Measurements from ENCODE around the gene RALGPS1. TPM values are rescaled to one million over a fixed set of nuclear protein-coding genes. Genes with fewer than 3 reads are reported as not detected.

RALGPS1 gene
- polyA plus RNA-seq, 1 of the 3 experiments (the other 2 are of a cell fraction) = 3.9 TPM

DNA sequence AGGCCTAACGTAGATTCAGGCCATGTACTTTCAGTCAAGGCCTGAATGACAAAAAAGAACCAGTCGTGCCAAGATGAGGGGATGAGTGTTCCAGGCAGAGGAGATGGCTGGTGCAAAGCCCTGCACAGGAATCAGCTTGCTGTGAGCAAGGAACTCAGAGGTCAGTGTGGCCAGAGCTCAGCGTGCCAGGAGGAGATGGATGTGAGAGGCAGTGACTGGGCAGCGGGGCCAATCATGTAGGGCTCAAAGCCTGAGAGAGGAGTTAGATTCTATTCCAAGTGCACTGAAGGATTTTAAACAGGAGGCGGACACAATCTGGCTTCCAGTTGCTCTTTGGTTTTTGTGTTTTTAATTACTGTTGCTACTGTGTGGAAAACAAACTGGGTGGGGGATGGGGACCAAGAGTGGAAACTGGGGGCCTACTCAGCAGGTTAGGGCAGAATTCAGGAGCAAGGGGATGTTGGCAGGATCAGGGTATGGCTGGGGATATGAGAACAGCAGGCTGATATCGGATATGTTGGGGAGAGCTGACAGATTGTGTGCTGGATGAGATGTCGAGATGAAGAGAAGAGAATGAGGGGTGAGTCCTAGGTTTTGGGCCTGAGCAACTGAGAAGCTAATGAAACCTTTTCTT, 143.5 kb downstream of the RALGPS1 start:
- CTCF ChIA-PET = interaction anchor here (1.7 kb wide), 1 partner anchor 15 kb away, joined by 3 read pairs; no protein-coding TSS in a partner anchor
- H3K79me2 ChIP-seq (ENCODE audit: insufficient read depth) = no peaks in the 10 kb centered on the region
- DNase-seq = no peak
- no peaks in the 10 kb centered on the region for H4K20me1 ChIP-seq (ENCODE audit: insufficient read depth)
- no peak overlapping the region for H3K4me2 ChIP-seq
- H3F3A ChIP-seq (replicated peaks; ENCODE audit: insufficient read depth) = no peaks in the 10 kb centered on the region
- H3K4me1 ChIP-seq (ENCODE audit: control insufficient read depth in 1 of 2, insufficient read depth in 2 of 2, low read depth in 1 of 2, low read length in 1 of 2) = peaks cover 0 to 5% of the 10 kb centered on the region in 2 experiments; a peak in 1 of 4 replicates
- no peak overlapping the region for H3K9ac ChIP-seq
- H3K36me3 ChIP-seq (replicated peaks in 1 of 2; ENCODE audit: control insufficient read depth in 1 of 2, insufficient read depth in 2 of 2, low read length in 1 of 2) = no peaks in the 10 kb centered on the region
- no peak overlapping the region for H3K4me3 ChIP-seq (ENCODE audit: low read depth in 2 of 2, low read length in 1 of 2)
- H3K9me3 ChIP-seq = no peaks in the 10 kb centered on the region
- POLR2A ChIA-PET = no interaction called here
- TF ChIP-seq TEAD4 (IDR thresholded peaks at IDR 0.05; ENCODE audit: borderline replicate concordance, insufficient read depth) = no peak
- no peak for TF ChIP-seq FOXJ3 (CRISPR knock-in tag; IDR thresholded peaks at IDR 0.05)
- no peak for TF ChIP-seq FOXM1 (IDR thresholded peaks at IDR 0.05; ENCODE audit: low read depth)
- no peak for TF ChIP-seq PBX3 (IDR thresholded peaks at IDR 0.05)
- no peak for TF ChIP-seq USF2 (IDR thresholded peaks at IDR 0.05; ENCODE audit: borderline replicate concordance, low read depth, low read length)
- TF ChIP-seq CHD2 (IDR thresholded peaks at IDR 0.05; ENCODE audit: low read length, partially characterized antibody) = no peak
- no peak for TF ChIP-seq NFIC (IDR thresholded peaks at IDR 0.05; ENCODE audit: borderline replicate concordance)
- TF ChIP-seq MAX (IDR thresholded peaks at IDR 0.05; ENCODE audit: low read depth) = no peak
- no peak for TF ChIP-seq JUND (IDR thresholded peaks at IDR 0.05)
- no peak for TF ChIP-seq RCOR1 (IDR thresholded peaks at IDR 0.05; ENCODE audit: low read length)
- no peak for TF ChIP-seq ELF1 (IDR thresholded peaks at IDR 0.05)
- TF ChIP-seq FOSL2 (IDR thresholded peaks at IDR 0.05; ENCODE audit: borderline replicate concordance, low read depth) = no peak
- TF ChIP-seq, protein P1, sequence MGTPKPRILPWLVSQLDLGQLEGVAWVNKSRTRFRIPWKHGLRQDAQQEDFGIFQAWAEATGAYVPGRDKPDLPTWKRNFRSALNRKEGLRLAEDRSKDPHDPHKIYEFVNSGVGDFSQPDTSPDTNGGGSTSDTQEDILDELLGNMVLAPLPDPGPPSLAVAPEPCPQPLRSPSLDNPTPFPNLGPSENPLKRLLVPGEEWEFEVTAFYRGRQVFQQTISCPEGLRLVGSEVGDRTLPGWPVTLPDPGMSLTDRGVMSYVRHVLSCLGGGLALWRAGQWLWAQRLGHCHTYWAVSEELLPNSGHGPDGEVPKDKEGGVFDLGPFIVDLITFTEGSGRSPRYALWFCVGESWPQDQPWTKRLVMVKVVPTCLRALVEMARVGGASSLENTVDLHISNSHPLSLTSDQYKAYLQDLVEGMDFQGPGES (IDR thresholded peaks at IDR 0.05; ENCODE audit: low read depth, low read length) = no peak
- TF ChIP-seq TCF12 (IDR thresholded peaks at IDR 0.05) = no peak
- TF ChIP-seq EZH2phosphoT487 (IDR thresholded peaks at IDR 0.05; ENCODE audit: borderline replicate concordance, low read depth) = no peak
- no peak for TF ChIP-seq RAD21 (IDR thresholded peaks at IDR 0.05; ENCODE audit: low read length)
- TF ChIP-seq, protein P2, sequence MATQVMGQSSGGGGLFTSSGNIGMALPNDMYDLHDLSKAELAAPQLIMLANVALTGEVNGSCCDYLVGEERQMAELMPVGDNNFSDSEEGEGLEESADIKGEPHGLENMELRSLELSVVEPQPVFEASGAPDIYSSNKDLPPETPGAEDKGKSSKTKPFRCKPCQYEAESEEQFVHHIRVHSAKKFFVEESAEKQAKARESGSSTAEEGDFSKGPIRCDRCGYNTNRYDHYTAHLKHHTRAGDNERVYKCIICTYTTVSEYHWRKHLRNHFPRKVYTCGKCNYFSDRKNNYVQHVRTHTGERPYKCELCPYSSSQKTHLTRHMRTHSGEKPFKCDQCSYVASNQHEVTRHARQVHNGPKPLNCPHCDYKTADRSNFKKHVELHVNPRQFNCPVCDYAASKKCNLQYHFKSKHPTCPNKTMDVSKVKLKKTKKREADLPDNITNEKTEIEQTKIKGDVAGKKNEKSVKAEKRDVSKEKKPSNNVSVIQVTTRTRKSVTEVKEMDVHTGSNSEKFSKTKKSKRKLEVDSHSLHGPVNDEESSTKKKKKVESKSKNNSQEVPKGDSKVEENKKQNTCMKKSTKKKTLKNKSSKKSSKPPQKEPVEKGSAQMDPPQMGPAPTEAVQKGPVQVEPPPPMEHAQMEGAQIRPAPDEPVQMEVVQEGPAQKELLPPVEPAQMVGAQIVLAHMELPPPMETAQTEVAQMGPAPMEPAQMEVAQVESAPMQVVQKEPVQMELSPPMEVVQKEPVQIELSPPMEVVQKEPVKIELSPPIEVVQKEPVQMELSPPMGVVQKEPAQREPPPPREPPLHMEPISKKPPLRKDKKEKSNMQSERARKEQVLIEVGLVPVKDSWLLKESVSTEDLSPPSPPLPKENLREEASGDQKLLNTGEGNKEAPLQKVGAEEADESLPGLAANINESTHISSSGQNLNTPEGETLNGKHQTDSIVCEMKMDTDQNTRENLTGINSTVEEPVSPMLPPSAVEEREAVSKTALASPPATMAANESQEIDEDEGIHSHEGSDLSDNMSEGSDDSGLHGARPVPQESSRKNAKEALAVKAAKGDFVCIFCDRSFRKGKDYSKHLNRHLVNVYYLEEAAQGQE (IDR thresholded peaks at IDR 0.05; ENCODE audit: low read depth, low read length) = no peak
- TF ChIP-seq POLR2AphosphoS5 (IDR thresholded peaks at IDR 0.05; ENCODE audit: low read depth, low read length) = no peak
- no peak overlapping the region for H2AFZ ChIP-seq (ENCODE audit: low read depth)
- no peaks in the 10 kb centered on the region for H3K27me3 ChIP-seq (ENCODE audit: insufficient read depth)
- 94% methylated on average over 7 of the region's 7 CpGs for WGBS (ENCODE audit: low lambda C conversion rate)
- no peak overlapping the region; a peak in 1 of 4 replicates for H3K27ac ChIP-seq (ENCODE audit: low read depth in 2 of 2, low read length in 1 of 2)
- H3K9me2 ChIP-seq = no peaks in the 10 kb centered on the region
